T-helper 17 cell (primary cell): ENCODE measurements around the gene PCDHGA2. TPM values are rescaled to one million over a fixed set of nuclear protein-coding genes. Genes with fewer than 3 reads are reported as not detected.
"Not testable (repeated sequence)": the region's sequence is repeated elsewhere in the genome, so short reads cannot be mapped to it uniquely, and the experiment has no call there.

ENCODE experiments used
- ATAC-seq: fragments of 150-1000 bp; cut with Tn5 transposase; 2 replicates; pipeline ENCODE4 v1.10.0; 2021; ENCODE audit warnings: mild to moderate bottlenecking, moderate library complexity
- DNase-seq, 3 donors: peaks; one replicate each; pipeline versions ENCODE4 v3.0.0 to v3.0.0-alpha.2; 2020 to 2021
- H3K9me3 ChIP-seq: one replicate; pipeline ENCODE4 v1.7.0; 2013; ENCODE audit warnings: low read length, mild to moderate bottlenecking; ENCODE audit not compliant: control insufficient read depth, poor library complexity, severe bottlenecking
- H3K27ac Mint-ChIP-seq: one replicate; pipeline ENCODE4 v1.8.0; 2022; ENCODE audit warnings: mild to moderate bottlenecking, moderate library complexity, mixed read lengths
- H3K27me3 Mint-ChIP-seq: one replicate; pipeline ENCODE4 v1.8.0; 2022; ENCODE audit warnings: mixed read lengths
- H3K36me3 Mint-ChIP-seq: one replicate; pipeline ENCODE4 v1.8.0; 2022; ENCODE audit warnings: low read depth, mixed read lengths
- H3K4me1 Mint-ChIP-seq: one replicate; pipeline ENCODE4 v1.8.0; 2022; ENCODE audit warnings: mild to moderate bottlenecking, mixed read lengths
- H3K4me3 Mint-ChIP-seq: one replicate; pipeline ENCODE4 v1.8.0; 2022; ENCODE audit warnings: mild to moderate bottlenecking, moderate library complexity, mixed read lengths
- total RNA-seq, 4 donors: library from RNA in 2 of 4; stranded (reverse) in 2 of 4; gene quantifications; one replicate each; pipeline ENCODE4 v1.2.3 and lab custom pipeline; 2022 to 2026

PCDHGA2 gene
- total RNA-seq, 2 donors from 2014 or later, result not detected

DNA sequence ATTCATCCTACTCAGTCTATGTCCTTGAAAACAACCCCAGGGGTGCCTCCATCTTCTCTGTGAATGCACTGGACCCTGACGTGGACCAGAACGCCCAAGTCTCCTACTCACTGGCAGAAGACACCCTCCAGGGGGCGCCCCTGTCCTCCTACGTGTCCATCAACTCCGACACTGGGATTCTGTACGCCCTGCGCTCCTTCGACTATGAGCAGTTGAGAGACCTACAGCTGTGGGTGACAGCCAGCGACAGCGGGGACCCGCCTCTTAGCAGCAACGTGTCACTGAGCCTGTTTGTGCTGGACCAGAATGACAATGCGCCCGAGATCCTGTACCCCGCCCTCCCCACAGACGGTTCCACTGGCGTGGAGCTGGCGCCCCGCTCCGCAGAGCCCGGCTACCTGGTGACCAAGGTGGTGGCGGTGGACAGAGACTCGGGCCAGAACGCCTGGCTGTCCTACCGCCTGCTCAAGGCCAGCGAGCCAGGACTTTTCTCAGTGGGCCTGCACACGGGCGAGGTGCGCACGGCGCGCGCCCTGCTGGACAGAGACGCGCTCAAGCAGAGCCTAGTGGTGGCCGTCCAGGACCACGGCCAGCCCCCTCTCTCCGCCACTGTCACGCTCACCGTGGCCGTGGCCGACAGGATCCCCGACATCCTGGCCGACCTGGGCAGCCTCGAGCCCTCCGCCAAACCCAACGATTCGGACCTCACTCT is 37.0 kb downstream of the PCDHGA2 start:
- not testable (repeated sequence) for DNase-seq, H3K4me1 Mint-ChIP-seq, ATAC-seq, H3K27ac Mint-ChIP-seq, H3K4me3 Mint-ChIP-seq, H3K9me3 ChIP-seq, H3K36me3 Mint-ChIP-seq
- H3K27me3 Mint-ChIP-seq, result peaks cover 27% of the 10 kb centered on the region

DNA sequence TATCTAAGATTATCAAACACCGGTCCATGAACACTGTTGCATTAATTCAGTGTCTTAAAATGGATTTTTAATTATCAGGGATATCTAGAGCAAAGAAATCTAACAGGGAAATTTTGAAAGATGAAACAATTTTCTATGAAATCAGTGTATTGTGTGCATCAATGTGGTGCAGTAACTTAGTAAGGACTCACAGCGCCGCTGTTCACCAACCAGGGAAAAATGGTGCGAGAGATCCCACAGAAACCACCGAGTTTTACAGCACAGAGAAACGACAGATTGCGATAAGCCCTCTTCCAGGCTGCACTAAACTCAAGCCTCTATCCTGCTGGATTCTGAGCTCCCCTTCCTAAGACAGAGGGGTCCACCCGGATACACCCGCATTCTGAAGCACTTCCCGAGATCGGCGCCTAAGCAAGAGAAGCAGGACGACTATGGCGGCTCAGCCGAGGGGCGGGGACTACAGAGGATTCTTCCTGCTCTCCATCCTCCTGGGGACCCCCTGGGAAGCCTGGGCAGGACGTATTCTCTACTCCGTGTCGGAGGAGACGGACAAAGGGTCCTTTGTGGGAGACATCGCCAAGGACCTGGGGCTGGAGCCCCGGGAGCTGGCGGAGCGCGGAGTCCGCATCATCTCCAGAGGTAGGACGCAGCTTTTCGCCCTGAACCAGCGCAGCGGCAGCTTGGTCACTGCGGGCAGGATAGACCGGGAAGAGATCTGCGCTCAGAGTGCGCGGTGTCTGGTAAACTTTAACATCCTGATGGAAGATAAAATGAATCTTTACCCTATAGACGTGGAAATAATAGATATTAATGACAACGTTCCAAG is 44.1 kb downstream of the PCDHGA2 start, which contains the start of gene PCDHGA7:
PCDHGA7 (plus strand) TSS at position 274 of the 826 bp plus-strand sequence; CDS start at position 432, 158 bp downstream.
- no peak for DNase-seq
- ATAC-seq, result no peak
- Mint-ChIP-seq H3K4me1 (no peaks in the 10 kb centered on the region), H3K4me3 (peak within 1 kb of the TSS; percentile 42), H3K27me3 (peaks cover 47% of the 10 kb centered on the region), H3K27ac (no peak within 1 kb of the TSS), H3K36me3 (no peaks in the 10 kb centered on the region)
- peaks cover 19% of the 10 kb centered on the region for H3K9me3 ChIP-seq

DNA sequence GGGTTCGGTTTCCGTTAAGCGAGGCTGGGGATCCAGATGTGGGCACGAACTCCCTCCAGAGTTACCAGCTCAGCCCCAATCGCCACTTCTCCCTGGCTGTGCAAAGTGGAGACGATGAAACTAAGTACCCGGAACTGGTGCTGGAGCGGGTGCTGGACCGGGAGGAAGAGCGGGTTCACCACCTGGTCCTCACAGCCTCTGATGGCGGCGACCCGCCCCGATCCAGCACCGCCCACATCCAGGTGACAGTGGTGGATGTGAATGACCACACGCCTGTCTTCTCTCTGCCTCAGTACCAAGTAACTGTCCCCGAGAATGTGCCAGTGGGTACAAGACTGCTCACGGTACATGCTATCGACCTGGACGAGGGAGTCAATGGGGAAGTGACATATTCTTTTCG is 44.8 kb downstream of the PCDHGA2 start:
- no peaks in the 10 kb centered on the region for H3K36me3 Mint-ChIP-seq
- no peak overlapping the region for H3K27ac Mint-ChIP-seq
- H3K9me3 ChIP-seq, result peaks cover 19% of the 10 kb centered on the region
- DNase-seq, result no peak
- H3K4me1 Mint-ChIP-seq, result no peaks in the 10 kb centered on the region
- peaks cover 49% of the 10 kb centered on the region for H3K27me3 Mint-ChIP-seq
- no peak overlapping the region for H3K4me3 Mint-ChIP-seq
- no peak for ATAC-seq

DNA sequence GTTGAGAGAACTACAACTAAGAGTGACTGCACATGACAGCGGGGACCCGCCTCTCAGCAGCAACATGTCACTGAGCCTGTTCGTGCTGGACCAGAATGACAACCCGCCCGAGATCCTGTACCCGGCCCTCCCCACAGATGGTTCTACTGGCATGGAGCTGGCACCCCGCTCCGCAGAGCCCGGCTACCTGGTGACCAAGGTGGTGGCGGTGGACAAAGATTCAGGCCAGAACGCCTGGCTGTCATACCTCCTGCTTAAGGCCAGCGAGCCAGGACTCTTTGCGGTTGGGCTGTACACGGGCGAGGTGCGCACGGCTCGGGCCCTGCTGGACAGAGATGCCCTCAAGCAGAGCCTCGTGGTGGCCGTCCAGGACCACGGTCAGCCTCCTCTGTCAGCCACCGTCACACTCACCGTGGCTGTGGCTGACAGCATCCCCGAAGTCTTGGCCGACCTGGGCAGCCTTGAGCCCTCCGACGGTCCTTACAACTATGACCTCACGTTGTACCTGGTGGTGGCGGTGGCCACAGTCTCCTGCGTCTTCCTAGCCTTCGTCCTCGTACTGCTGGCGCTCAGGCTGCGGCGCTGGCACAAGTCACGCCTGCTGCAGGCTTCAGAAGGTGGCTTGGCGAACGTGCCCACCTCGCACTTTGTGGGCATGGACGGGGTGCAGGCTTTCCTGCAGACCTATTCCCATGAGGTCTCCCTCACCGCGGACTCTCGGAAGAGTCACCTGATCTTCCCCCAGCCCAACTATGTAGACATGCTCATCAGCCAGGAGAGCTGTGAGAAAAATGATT is 46.1 kb downstream of the PCDHGA2 start:
- ATAC-seq (no peak), DNase-seq (no peak)
- Mint-ChIP-seq H3K27ac (no peak overlapping the region), H3K4me1 (no peaks in the 10 kb centered on the region), H3K36me3 (peaks cover 2% of the 10 kb centered on the region), H3K27me3 (peaks cover 54% of the 10 kb centered on the region), H3K4me3 (no peak overlapping the region)
- peaks cover 22% of the 10 kb centered on the region for H3K9me3 ChIP-seq

DNA sequence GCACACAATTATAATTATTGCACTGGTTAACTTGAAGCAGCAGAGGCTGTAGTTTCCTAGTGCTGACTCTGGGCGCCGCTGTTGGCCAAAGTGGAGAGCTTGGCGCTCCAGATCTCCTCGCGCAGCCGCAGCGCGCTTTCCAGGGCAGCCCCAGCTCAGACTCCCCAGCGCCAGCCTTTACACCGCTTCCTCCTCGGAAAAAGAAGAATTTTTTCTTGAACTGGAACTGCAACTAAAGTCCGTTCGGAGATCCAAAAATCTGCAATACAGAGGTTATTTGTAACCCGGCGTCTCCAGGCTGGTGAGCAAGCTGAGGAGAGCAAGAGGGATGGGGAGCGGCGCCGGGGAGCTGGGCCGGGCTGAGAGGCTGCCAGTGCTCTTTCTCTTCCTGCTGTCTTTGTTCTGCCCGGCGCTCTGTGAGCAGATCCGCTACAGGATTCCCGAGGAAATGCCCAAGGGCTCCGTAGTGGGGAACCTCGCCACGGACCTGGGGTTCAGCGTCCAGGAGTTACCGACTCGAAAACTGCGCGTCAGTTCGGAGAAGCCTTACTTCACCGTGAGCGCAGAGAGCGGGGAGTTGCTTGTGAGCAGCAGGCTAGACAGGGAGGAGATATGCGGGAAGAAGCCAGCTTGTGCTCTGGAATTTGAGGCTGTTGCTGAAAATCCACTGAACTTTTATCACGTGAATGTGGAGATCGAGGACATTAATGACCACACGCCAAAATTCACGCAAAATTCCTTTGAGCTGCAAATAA is 49.2 kb downstream of the PCDHGA2 start, which contains the start of gene PCDHGB4:
PCDHGB4 (plus strand) TSS at position 142 of the 755 bp plus-strand sequence; CDS start at position 329, 187 bp downstream.
- H3K36me3 Mint-ChIP-seq, result not testable (repeated sequence)
- peak; percentile 75 for ATAC-seq
- H3K9me3 ChIP-seq, result peaks cover 24% of the 10 kb centered on the region

DNA sequence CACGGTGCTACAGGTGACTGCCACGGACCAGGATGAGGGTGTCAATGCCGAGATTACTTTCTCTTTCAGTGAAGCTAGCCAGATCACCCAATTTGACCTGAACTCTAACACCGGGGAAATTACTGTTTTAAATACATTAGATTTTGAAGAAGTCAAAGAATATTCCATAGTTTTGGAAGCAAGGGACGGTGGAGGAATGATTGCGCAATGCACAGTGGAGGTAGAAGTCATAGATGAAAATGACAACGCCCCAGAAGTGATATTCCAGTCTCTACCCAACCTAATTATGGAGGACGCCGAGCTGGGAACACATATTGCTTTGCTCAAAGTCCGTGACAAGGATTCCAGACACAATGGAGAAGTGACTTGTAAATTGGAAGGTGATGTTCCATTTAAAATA is 50.1 kb downstream of the PCDHGA2 start:
- peaks cover 49% of the 10 kb centered on the region for H3K27me3 Mint-ChIP-seq
- no peak overlapping the region for H3K27ac Mint-ChIP-seq
- no peak for ATAC-seq
- DNase-seq, result no peak
- no peak overlapping the region for H3K4me3 Mint-ChIP-seq
- H3K4me1 Mint-ChIP-seq, result no peaks in the 10 kb centered on the region
- H3K9me3 ChIP-seq, result peaks cover 21% of the 10 kb centered on the region
- peaks cover 2% of the 10 kb centered on the region for H3K36me3 Mint-ChIP-seq

More for the DNA sequence above, 49.2 kb downstream of the PCDHGA2 start, which contains the start of gene PCDHGB4:
- H3K4me3 Mint-ChIP-seq, result peak within 1 kb of the TSS; percentile 53
- not testable (repeated sequence) for H3K4me1 Mint-ChIP-seq, H3K27ac Mint-ChIP-seq, DNase-seq
- H3K27me3 Mint-ChIP-seq, result peaks cover 51% of the 10 kb centered on the region

DNA sequence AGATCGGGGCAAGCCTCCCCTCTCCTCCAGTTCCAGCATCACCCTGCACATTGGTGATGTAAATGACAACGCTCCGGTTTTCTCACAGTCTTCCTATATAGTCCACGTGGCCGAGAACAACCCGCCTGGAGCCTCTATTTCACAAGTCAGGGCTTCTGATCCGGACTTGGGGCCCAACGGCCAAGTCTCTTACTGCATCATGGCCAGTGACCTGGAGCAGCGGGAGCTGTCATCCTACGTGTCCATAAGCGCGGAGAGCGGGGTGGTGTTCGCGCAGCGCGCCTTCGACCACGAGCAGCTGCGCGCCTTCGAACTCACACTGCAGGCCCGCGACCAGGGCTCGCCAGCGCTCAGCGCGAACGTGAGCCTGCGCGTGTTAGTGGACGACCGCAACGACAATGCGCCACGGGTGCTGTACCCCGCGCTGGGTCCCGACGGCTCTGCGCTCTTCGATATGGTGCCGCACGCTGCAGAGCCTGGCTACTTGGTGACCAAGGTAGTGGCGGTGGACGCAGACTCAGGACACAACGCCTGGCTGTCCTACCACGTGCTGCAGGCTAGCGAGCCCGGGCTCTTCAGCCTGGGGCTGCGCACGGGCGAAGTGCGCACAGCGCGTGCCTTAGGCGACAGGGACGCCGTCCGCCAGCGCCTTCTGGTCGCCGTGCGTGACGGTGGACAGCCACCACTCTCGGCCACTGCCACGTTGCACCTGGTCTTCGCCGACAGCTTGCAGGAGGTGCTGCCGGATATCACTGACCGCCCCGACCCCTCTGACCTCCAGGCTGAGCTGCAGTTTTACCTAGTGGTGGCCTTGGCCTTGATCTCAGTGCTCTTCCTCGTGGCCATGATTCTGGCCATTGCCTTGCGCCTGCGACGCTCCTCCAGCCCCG is 50.8 kb downstream of the PCDHGA2 start:
- Mint-ChIP-seq H3K4me3 (no peak overlapping the region), H3K4me1 (no peaks in the 10 kb centered on the region), H3K27ac (no peak overlapping the region), H3K36me3 (peaks cover 2% of the 10 kb centered on the region), H3K27me3 (peaks cover 55% of the 10 kb centered on the region)
- H3K9me3 ChIP-seq, result peaks cover 21% of the 10 kb centered on the region
- ATAC-seq (no peak), DNase-seq (no peak)

DNA sequence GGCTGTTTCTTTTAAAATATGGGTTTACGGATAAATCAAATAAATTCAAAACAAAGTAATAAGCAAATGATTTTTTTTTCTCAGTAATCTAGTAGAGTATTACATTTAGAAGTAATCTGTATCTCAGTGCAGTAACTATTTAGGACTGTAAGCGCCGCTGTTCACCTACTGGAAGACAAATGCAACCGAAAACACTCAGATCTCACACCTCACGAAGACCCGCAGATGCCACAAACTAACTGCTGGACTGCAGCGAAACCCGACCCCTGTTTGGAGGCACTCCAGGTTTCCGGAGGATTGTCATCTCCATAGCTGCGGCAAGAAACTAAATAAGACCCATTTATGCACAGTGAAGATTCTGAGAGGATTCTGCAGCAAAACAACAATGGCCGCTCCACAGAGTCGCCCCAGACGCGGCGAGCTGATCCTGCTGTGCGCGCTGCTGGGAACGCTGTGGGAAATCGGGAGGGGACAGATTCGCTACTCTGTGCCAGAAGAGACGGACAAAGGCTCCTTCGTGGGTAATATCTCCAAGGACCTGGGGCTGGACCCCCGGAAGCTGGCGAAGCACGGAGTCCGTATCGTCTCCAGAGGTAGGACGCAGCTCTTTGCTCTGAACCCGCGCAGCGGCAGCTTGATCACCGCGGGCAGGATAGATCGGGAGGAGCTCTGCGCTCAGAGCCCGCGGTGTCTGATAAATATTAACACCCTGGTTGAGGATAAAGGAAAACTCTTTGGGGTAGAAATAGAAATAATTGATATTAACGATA is 54.1 kb downstream of the PCDHGA2 start, which contains the start of gene PCDHGA8:
PCDHGA8 (plus strand) TSS at position 205 of the 770 bp plus-strand sequence; CDS start at position 386, 181 bp downstream.
- no peak within 1 kb of the TSS for H3K4me3 Mint-ChIP-seq
- peaks cover 8% of the 10 kb centered on the region for H3K9me3 ChIP-seq
- H3K27ac Mint-ChIP-seq, result peak within 1 kb of the TSS; percentile 30
- H3K27me3 Mint-ChIP-seq, result peaks cover 47% of the 10 kb centered on the region
- ATAC-seq (no peak), DNase-seq (no peak)
- peaks cover 2% of the 10 kb centered on the region for H3K36me3 Mint-ChIP-seq
- no peaks in the 10 kb centered on the region for H3K4me1 Mint-ChIP-seq

Other genes with a start within 250 kb of the PCDHGA2 start
- gene PCDHB2, start 244.1 kb upstream of the PCDHGA2 start, total RNA-seq, result under 1 TPM; 0.13 to 0.25 TPM
- gene PCDHB3, start 238.3 kb upstream of the PCDHGA2 start, total RNA-seq, result not detected
- gene PCDHB4, start 216.9 kb upstream of the PCDHGA2 start, total RNA-seq, result not detected
- gene PCDHB5, start 203.6 kb upstream of the PCDHGA2 start, total RNA-seq, result under 1 TPM; 0.12 to 0.34 TPM
- not detected for gene PCDHB6, start 188.7 kb upstream of the PCDHGA2 start, total RNA-seq
- not detected for gene PCDHB7, start 166.1 kb upstream of the PCDHGA2 start, total RNA-seq
- gene PCDHB8, start 161.0 kb upstream of the PCDHGA2 start, total RNA-seq, result not detected
- gene PCDHB16, start 156.4 kb upstream of the PCDHGA2 start, total RNA-seq, result not detected
- gene PCDHB9, start 151.6 kb upstream of the PCDHGA2 start, total RNA-seq, result 1 to 10 TPM in 1 of 2 donors, not detected in 1; 1.0 TPM
- gene PCDHB10, start 146.4 kb upstream of the PCDHGA2 start, total RNA-seq, result not detected
- not detected for gene PCDHB11, start 139.1 kb upstream of the PCDHGA2 start, total RNA-seq
- gene PCDHB12, start 130.0 kb upstream of the PCDHGA2 start, total RNA-seq, result not detected
- gene PCDHB13, start 124.8 kb upstream of the PCDHGA2 start, total RNA-seq, result not detected
- not detected for gene PCDHB14, start 115.4 kb upstream of the PCDHGA2 start, total RNA-seq
- gene PCDHB15, start 93.4 kb upstream of the PCDHGA2 start, total RNA-seq, result under 1 TPM in 1 of 2 donors, not detected in 1; 0.10 TPM
- under 1 TPM; 0.65 to 0.70 TPM for gene SLC25A2, start 34.7 kb upstream of the PCDHGA2 start, total RNA-seq
- 10 to 100 TPM; 74.4 to 90.7 TPM for gene TAF7, start 18.0 kb upstream of the PCDHGA2 start, total RNA-seq
- not detected for gene PCDHGA1, start 8.2 kb upstream of the PCDHGA2 start, total RNA-seq
- gene PCDHGA3, start 5.1 kb downstream of the PCDHGA2 start, total RNA-seq, result under 1 TPM in 1 of 2 donors, not detected in 1; 0.22 TPM
- under 1 TPM in 1 of 2 donors, not detected in 1; 0.13 TPM for gene PCDHGB1, start 11.3 kb downstream of the PCDHGA2 start, total RNA-seq
- gene PCDHGA4, start 16.3 kb downstream of the PCDHGA2 start, total RNA-seq, result under 1 TPM in 1 of 2 donors, not detected in 1; 0.12 TPM
- under 1 TPM; 0.44 to 0.45 TPM for gene PCDHGB2, start 21.2 kb downstream of the PCDHGA2 start, total RNA-seq
- under 1 TPM in 1 of 2 donors, not detected in 1; 0.16 TPM for gene PCDHGA5, start 25.4 kb downstream of the PCDHGA2 start, total RNA-seq
- under 1 TPM; 0.13 to 0.32 TPM for gene PCDHGB3, start 31.5 kb downstream of the PCDHGA2 start, total RNA-seq
- gene PCDHGA6, start 35.1 kb downstream of the PCDHGA2 start, total RNA-seq, result under 1 TPM; 0.10 to 0.40 TPM
- gene PCDHGA7, start 44.0 kb downstream of the PCDHGA2 start, total RNA-seq, result under 1 TPM in 1 of 2 donors, not detected in 1; 0.25 TPM
- gene PCDHGB4, start 48.9 kb downstream of the PCDHGA2 start, total RNA-seq, result under 1 TPM; 0.08 to 0.10 TPM
- under 1 TPM in 1 of 2 donors, not detected in 1; 0.05 TPM for gene PCDHGA8, start 53.9 kb downstream of the PCDHGA2 start, total RNA-seq
- gene PCDHGB5, start 59.2 kb downstream of the PCDHGA2 start, total RNA-seq, result under 1 TPM; 0.26 to 0.35 TPM
- gene PCDHGA9, start 64.0 kb downstream of the PCDHGA2 start, total RNA-seq, result not detected
- gene PCDHGB6, start 69.3 kb downstream of the PCDHGA2 start, total RNA-seq, result under 1 TPM; 0.10 to 0.20 TPM
- gene PCDHGA10, start 74.2 kb downstream of the PCDHGA2 start, total RNA-seq, result under 1 TPM; 0.10 to 0.18 TPM
- not detected for gene PCDHGB7, start 78.9 kb downstream of the PCDHGA2 start, total RNA-seq
- not detected for gene PCDHGA11, start 82.3 kb downstream of the PCDHGA2 start, total RNA-seq
- not detected for gene PCDHGA12, start 91.7 kb downstream of the PCDHGA2 start, total RNA-seq
- gene PCDHGC3, start 137.2 kb downstream of the PCDHGA2 start, total RNA-seq, result not detected
- gene PCDHGC4, start 146.3 kb downstream of the PCDHGA2 start, total RNA-seq, result not detected
- not detected for gene PCDHGC5, start 150.3 kb downstream of the PCDHGA2 start, total RNA-seq